ENCODE results near the gene GOLIM4. TPM values are rescaled to one million over a fixed set of nuclear protein-coding genes. Genes with fewer than 3 reads are reported as not detected.

Gene GOLIM4
- total and polyA plus RNA-seq, 2 experiments from 2014 or later, result 34.4 to 50.5 TPM

DNA sequence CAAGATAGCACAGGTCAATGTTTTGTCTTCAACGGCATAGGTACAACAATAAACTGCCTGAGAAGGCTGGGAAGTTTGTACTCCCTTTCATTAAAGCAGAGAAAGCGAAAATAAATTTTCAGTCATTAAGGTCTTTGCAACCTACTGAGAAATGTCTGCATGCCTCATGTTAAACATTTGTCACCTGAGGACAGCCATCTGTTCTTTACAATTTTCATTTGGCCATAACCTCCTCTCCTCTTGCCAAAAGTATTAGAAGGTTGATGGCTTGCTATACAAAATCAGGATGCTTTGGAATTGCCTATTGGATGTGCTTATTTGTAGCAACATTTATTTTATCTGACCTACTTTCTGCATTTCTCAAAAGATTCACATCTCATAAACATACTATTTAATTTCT, 122.7 kb downstream of the GOLIM4 start:
- H4K20me1 ChIP-seq (replicated peaks; ENCODE audit: insufficient read depth), result no peaks in the 10 kb centered on the region
- no peak for TF ChIP-seq POLR2AphosphoS5 (IDR thresholded peaks at IDR 0.05; ENCODE audit: low read depth)
- TF ChIP-seq ZNF114 (CRISPR knock-in tag; IDR thresholded peaks at IDR 0.05), result no peak
- TF ChIP-seq, protein P1, sequence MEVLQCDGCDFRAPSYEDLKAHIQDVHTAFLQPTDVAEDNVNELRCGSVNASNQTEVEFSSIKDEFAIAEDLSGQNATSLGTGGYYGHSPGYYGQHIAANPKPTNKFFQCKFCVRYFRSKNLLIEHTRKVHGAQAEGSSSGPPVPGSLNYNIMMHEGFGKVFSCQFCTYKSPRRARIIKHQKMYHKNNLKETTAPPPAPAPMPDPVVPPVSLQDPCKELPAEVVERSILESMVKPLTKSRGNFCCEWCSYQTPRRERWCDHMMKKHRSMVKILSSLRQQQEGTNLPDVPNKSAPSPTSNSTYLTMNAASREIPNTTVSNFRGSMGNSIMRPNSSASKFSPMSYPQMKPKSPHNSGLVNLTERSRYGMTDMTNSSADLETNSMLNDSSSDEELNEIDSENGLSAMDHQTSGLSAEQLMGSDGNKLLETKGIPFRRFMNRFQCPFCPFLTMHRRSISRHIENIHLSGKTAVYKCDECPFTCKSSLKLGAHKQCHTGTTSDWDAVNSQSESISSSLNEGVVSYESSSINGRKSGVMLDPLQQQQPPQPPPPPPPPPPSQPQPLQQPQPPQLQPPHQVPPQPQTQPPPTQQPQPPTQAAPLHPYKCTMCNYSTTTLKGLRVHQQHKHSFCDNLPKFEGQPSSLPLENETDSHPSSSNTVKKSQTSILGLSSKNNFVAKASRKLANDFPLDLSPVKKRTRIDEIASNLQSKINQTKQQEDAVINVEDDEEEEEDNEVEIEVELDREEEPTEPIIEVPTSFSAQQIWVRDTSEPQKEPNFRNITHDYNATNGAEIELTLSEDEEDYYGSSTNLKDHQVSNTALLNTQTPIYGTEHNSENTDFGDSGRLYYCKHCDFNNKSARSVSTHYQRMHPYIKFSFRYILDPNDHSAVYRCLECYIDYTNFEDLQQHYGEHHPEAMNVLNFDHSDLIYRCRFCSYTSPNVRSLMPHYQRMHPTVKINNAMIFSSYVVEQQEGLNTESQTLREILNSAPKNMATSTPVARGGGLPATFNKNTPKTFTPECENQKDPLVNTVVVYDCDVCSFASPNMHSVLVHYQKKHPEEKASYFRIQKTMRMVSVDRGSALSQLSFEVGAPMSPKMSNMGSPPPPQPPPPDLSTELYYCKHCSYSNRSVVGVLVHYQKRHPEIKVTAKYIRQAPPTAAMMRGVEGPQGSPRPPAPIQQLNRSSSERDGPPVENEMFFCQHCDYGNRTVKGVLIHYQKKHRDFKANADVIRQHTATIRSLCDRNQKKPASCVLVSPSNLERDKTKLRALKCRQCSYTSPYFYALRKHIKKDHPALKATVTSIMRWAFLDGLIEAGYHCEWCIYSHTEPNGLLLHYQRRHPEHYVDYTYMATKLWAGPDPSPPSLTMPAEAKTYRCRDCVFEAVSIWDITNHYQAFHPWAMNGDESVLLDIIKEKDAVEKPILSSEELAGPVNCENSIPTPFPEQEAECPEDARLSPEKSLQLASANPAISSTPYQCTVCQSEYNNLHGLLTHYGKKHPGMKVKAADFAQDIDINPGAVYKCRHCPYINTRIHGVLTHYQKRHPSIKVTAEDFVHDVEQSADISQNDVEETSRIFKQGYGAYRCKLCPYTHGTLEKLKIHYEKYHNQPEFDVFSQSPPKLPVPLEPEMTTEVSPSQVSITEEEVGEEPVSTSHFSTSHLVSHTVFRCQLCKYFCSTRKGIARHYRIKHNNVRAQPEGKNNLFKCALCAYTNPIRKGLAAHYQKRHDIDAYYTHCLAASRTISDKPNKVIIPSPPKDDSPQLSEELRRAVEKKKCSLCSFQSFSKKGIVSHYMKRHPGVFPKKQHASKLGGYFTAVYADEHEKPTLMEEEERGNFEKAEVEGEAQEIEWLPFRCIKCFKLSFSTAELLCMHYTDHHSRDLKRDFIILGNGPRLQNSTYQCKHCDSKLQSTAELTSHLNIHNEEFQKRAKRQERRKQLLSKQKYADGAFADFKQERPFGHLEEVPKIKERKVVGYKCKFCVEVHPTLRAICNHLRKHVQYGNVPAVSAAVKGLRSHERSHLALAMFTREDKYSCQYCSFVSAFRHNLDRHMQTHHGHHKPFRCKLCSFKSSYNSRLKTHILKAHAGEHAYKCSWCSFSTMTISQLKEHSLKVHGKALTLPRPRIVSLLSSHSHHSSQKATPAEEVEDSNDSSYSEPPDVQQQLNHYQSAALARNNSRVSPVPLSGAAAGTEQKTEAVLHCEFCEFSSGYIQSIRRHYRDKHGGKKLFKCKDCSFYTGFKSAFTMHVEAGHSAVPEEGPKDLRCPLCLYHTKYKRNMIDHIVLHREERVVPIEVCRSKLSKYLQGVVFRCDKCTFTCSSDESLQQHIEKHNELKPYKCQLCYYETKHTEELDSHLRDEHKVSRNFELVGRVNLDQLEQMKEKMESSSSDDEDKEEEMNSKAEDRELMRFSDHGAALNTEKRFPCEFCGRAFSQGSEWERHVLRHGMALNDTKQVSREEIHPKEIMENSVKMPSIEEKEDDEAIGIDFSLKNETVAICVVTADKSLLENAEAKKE (CRISPR knock-in tag; IDR thresholded peaks at IDR 0.05), result no peak
- no peak for TF ChIP-seq EZH2 (IDR thresholded peaks at IDR 0.05; ENCODE audit: low read depth, unreplicated experiment)
- no peak for TF ChIP-seq ZNF331 (CRISPR knock-in tag; IDR thresholded peaks at IDR 0.05; ENCODE audit: low read depth)
- no peak for TF ChIP-seq EZH2phosphoT487 (IDR thresholded peaks at IDR 0.05; ENCODE audit: unreplicated experiment)
- TF ChIP-seq, protein P2, sequence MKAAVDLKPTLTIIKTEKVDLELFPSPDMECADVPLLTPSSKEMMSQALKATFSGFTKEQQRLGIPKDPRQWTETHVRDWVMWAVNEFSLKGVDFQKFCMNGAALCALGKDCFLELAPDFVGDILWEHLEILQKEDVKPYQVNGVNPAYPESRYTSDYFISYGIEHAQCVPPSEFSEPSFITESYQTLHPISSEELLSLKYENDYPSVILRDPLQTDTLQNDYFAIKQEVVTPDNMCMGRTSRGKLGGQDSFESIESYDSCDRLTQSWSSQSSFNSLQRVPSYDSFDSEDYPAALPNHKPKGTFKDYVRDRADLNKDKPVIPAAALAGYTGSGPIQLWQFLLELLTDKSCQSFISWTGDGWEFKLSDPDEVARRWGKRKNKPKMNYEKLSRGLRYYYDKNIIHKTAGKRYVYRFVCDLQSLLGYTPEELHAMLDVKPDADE (IDR thresholded peaks at IDR 0.05), result no peak
- TF ChIP-seq, protein P3, sequence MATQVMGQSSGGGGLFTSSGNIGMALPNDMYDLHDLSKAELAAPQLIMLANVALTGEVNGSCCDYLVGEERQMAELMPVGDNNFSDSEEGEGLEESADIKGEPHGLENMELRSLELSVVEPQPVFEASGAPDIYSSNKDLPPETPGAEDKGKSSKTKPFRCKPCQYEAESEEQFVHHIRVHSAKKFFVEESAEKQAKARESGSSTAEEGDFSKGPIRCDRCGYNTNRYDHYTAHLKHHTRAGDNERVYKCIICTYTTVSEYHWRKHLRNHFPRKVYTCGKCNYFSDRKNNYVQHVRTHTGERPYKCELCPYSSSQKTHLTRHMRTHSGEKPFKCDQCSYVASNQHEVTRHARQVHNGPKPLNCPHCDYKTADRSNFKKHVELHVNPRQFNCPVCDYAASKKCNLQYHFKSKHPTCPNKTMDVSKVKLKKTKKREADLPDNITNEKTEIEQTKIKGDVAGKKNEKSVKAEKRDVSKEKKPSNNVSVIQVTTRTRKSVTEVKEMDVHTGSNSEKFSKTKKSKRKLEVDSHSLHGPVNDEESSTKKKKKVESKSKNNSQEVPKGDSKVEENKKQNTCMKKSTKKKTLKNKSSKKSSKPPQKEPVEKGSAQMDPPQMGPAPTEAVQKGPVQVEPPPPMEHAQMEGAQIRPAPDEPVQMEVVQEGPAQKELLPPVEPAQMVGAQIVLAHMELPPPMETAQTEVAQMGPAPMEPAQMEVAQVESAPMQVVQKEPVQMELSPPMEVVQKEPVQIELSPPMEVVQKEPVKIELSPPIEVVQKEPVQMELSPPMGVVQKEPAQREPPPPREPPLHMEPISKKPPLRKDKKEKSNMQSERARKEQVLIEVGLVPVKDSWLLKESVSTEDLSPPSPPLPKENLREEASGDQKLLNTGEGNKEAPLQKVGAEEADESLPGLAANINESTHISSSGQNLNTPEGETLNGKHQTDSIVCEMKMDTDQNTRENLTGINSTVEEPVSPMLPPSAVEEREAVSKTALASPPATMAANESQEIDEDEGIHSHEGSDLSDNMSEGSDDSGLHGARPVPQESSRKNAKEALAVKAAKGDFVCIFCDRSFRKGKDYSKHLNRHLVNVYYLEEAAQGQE (IDR thresholded peaks at IDR 0.05; ENCODE audit: unreplicated experiment), result no peak
- no peak for TF ChIP-seq STAT1 (IDR thresholded peaks at IDR 0.05; ENCODE audit: unreplicated experiment)
- no peak for TF ChIP-seq NANOG (IDR thresholded peaks at IDR 0.05; ENCODE audit: borderline replicate concordance)
- TF ChIP-seq, protein P4, sequence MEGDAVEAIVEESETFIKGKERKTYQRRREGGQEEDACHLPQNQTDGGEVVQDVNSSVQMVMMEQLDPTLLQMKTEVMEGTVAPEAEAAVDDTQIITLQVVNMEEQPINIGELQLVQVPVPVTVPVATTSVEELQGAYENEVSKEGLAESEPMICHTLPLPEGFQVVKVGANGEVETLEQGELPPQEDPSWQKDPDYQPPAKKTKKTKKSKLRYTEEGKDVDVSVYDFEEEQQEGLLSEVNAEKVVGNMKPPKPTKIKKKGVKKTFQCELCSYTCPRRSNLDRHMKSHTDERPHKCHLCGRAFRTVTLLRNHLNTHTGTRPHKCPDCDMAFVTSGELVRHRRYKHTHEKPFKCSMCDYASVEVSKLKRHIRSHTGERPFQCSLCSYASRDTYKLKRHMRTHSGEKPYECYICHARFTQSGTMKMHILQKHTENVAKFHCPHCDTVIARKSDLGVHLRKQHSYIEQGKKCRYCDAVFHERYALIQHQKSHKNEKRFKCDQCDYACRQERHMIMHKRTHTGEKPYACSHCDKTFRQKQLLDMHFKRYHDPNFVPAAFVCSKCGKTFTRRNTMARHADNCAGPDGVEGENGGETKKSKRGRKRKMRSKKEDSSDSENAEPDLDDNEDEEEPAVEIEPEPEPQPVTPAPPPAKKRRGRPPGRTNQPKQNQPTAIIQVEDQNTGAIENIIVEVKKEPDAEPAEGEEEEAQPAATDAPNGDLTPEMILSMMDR (conservative IDR thresholded peaks at IDR 0.05; ENCODE audit: low read depth in 2 of 2), result no peak
- Mint-ChIP-seq H3K27me3 (ENCODE audit: insufficient read depth, low read depth, poor library complexity) (no peaks in the 10 kb centered on the region), H3K36me3 (ENCODE audit: low read depth) (no peaks in the 10 kb centered on the region), H3K27ac (no peak overlapping the region), H3K9me3 (no peaks in the 10 kb centered on the region), H3K4me1 (no peaks in the 10 kb centered on the region), H3K4me3 (no peak overlapping the region)
- H2AFZ ChIP-seq, result no peak overlapping the region
- no peaks in the 10 kb centered on the region for H3F3A ChIP-seq (replicated peaks; ENCODE audit: low read depth)
- H3K36me3 ChIP-seq (ENCODE audit: insufficient read depth), result no peaks in the 10 kb centered on the region
- H3K4me1 ChIP-seq (ENCODE audit: insufficient read depth), result no peaks in the 10 kb centered on the region
- ATAC-seq, result no peak
- H3K4me2 ChIP-seq, result no peak overlapping the region
- H3K4me3 ChIP-seq, result no peak overlapping the region
- H3K9me2 ChIP-seq (ENCODE audit: insufficient read depth), result no peaks in the 10 kb centered on the region; the same call in 1 of the 2 replicates
- H3K27ac ChIP-seq (ENCODE audit: low read depth), result no peak overlapping the region
- H3K79me2 ChIP-seq (replicated peaks; ENCODE audit: insufficient read depth), result no peaks in the 10 kb centered on the region
- no peaks in the 10 kb centered on the region for H3K27me3 ChIP-seq (ENCODE audit: insufficient read depth)
- no peak for DNase-seq (ENCODE audit: low spot score)
